HEK293 (cell line): Measurements from ENCODE around the gene SPTBN2.

Experiments
- CTCF ChIA-PET: fragments of 350-600 bp; formaldehyde crosslinking; extraction: SDS; loops from one replicate; lab custom pipeline; 2021; ENCODE audit warnings: antibody characterized with exemption; lab: Yijun Ruan, JAX
- POLR2A ChIA-PET: fragments of 300-600 bp; formaldehyde crosslinking; extraction: SDS; loops from one replicate; lab custom pipeline; 2020; ENCODE audit warnings: antibody characterized with exemption, inconsistent platforms; lab: Yijun Ruan, JAX
- H3K27ac ChIP-seq: fragments of 200-500 bp; sonication (Bioruptor generic); 2 replicates; pipeline ENCODE4 v1.5.1; 2014; ENCODE audit warnings: low read depth, low read length, control low read depth, inconsistent platforms; ENCODE audit errors: extremely low read depth
- H3K36me3 ChIP-seq, 2 experiments: fragments of 200-500 bp in 1 of 2; sonication (Bioruptor generic) in 1 of 2; 1 replicate in 1 of 2; 2 replicates in 1 of 2; pipeline ENCODE4 v1.5.1; 2014 to 2017; ENCODE audit warnings: inconsistent platforms in 2 of 2, low read length in 2 of 2; ENCODE audit not compliant: control insufficient read depth in 2 of 2, insufficient read depth in 1 of 2
- H3K4me1 ChIP-seq: fragments of 200-500 bp; sonication (Bioruptor generic); 2 replicates; pipeline ENCODE4 v1.5.1; 2014; ENCODE audit warnings: mild to moderate bottlenecking, low read length, inconsistent platforms; ENCODE audit not compliant: control insufficient read depth, insufficient read depth
- H3K4me3 ChIP-seq: 2 replicates; pipeline ENCODE4 v1.5.1; 2011; ENCODE audit warnings: low read depth, mild to moderate bottlenecking, control low read depth, low read length, moderate library complexity
- H3K9me3 ChIP-seq: fragments of 200-500 bp; sonication (Bioruptor generic); 2 replicates; pipeline ENCODE4 v1.5.1; 2014; ENCODE audit warnings: low read depth, low read length, inconsistent platforms; ENCODE audit not compliant: control insufficient read depth, insufficient read depth
- KLF9 ChIP-seq: fragments of 450-650 bp; formaldehyde crosslinking; IDR thresholded peaks from 2 replicates; pipeline ENCODE4 v1.5.1; 2016; ENCODE audit warnings: missing biosample characterization, missing genetic modification characterization, low read depth
- TSHZ1 ChIP-seq: fragments of 450-650 bp; formaldehyde crosslinking; IDR thresholded peaks from 2 replicates; pipeline ENCODE4 v1.5.1; 2016; ENCODE audit warnings: missing biosample characterization, missing genetic modification characterization, borderline replicate concordance
- ZFHX2 ChIP-seq: fragments of 450-650 bp; formaldehyde crosslinking; conservative IDR thresholded peaks from 2 replicates; pipeline ENCODE4 v1.5.1; 2016; ENCODE audit warnings: missing biosample characterization, missing genetic modification characterization
- ZNF138 ChIP-seq: fragments of 450-650 bp; formaldehyde crosslinking; IDR thresholded peaks from 2 replicates; pipeline ENCODE4 v1.5.1; 2016; ENCODE audit warnings: missing biosample characterization, missing genetic modification characterization, borderline replicate concordance
- ZNF148 ChIP-seq: fragments of 450-650 bp; formaldehyde crosslinking; IDR thresholded peaks from 2 replicates; pipeline ENCODE4 v1.5.0; 2017; ENCODE audit warnings: missing biosample characterization, missing genetic modification characterization, borderline replicate concordance
- ZNF292 ChIP-seq: fragments of 450-650 bp; formaldehyde crosslinking; IDR thresholded peaks from 2 replicates; pipeline ENCODE4 v1.5.1; 2016; ENCODE audit warnings: low read depth, missing biosample characterization, missing genetic modification characterization, borderline replicate concordance
- ZNF324 ChIP-seq: fragments of 450-650 bp; formaldehyde crosslinking; IDR thresholded peaks from 2 replicates; pipeline ENCODE4 v1.5.1; 2016; ENCODE audit warnings: missing biosample characterization, missing genetic modification characterization
- ZNF362 ChIP-seq: fragments of 450-650 bp; formaldehyde crosslinking; IDR thresholded peaks from 2 replicates; pipeline ENCODE4 v1.5.1; 2016; ENCODE audit warnings: missing biosample characterization, missing genetic modification characterization
- ZNF544 ChIP-seq: fragments of 450-650 bp; formaldehyde crosslinking; IDR thresholded peaks from 2 replicates; pipeline ENCODE4 v1.5.0; 2017; ENCODE audit warnings: missing biosample characterization, missing genetic modification characterization
- ZNF571 ChIP-seq: fragments of 450-650 bp; formaldehyde crosslinking; IDR thresholded peaks from 2 replicates; pipeline ENCODE4 v1.5.0; 2017; ENCODE audit warnings: missing biosample characterization, missing genetic modification characterization
- ZNF596 ChIP-seq: fragments of 450-650 bp; IDR thresholded peaks from 2 replicates; pipeline ENCODE4 v1.5.0; 2018; ENCODE audit warnings: missing biosample characterization, mild to moderate bottlenecking, missing genetic modification characterization, moderate library complexity
- ZNF623 ChIP-seq: fragments of 450-650 bp; formaldehyde crosslinking; IDR thresholded peaks from 2 replicates; pipeline ENCODE4 v1.5.1; 2016; ENCODE audit warnings: missing biosample characterization, missing genetic modification characterization
- ZNF76 ChIP-seq: fragments of 450-650 bp; formaldehyde crosslinking; IDR thresholded peaks from 2 replicates; pipeline ENCODE4; 2016; ENCODE audit warnings: low read depth, missing biosample characterization, missing genetic modification characterization, borderline replicate concordance
- ZSCAN30 ChIP-seq: fragments of 450-650 bp; IDR thresholded peaks from 2 replicates; pipeline ENCODE4 v1.5.1; 2018; ENCODE audit warnings: missing biosample characterization, mild to moderate bottlenecking, missing genetic modification characterization, moderate library complexity
- TF ChIP-seq, protein P1 (sequence below): fragments of 450-650 bp; formaldehyde crosslinking; IDR thresholded peaks from 2 replicates; pipeline ENCODE4 v1.5.1; 2017; ENCODE audit warnings: missing biosample characterization, missing genetic modification characterization
- TF ChIP-seq, protein P2 (sequence below): fragments of 450-650 bp; formaldehyde crosslinking; IDR thresholded peaks from 2 replicates; pipeline ENCODE4 v1.5.1; 2016; ENCODE audit warnings: missing biosample characterization, missing genetic modification characterization
- TF ChIP-seq, protein P3 (sequence below): fragments of 450-650 bp; formaldehyde crosslinking; IDR thresholded peaks from 2 replicates; pipeline ENCODE4 v1.5.1; 2016; ENCODE audit warnings: missing biosample characterization, missing genetic modification characterization, borderline replicate concordance
- TF ChIP-seq, protein P4 (sequence below): fragments of 450-650 bp; formaldehyde crosslinking; IDR thresholded peaks from 2 replicates; pipeline ENCODE4; 2016; ENCODE audit warnings: missing biosample characterization, missing genetic modification characterization

Gene SPTBN2

DNA sequence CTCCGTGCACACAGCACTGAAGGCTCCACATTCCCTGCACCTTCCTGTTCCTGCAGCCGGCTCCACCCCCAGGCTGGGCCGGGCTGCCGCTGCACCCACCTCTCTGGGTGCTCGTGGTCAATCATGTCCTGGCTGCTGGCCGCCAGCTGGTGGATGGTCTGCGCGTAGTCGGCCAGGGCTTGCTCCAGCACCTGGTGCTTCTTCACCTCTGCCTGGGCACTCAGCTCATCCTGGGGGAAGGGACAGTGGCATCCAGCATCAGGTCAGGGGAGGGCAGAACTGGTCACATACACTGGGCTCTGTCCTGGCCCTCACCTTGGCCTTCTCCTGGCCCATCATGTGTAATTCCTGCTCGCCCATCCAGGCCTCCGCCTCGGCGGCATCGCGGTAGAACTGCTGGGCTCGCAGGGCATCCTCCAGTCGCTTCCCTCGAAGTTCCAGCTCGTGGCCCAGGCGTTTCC lies 36.1 kb downstream of the SPTBN2 start:
- H3K27ac ChIP-seq = no peak overlapping the region
- no peak for TF ChIP-seq ZNF362 (tag by site-specific recombination)
- TF ChIP-seq ZNF138 = no peak
- no peak for TF ChIP-seq TSHZ1 (tag by site-specific recombination)
- no peak for TF ChIP-seq ZNF571
- TF ChIP-seq ZSCAN30 = no peak
- TF ChIP-seq ZNF544 (tag by site-specific recombination) = no peak
- no peak for TF ChIP-seq ZNF324
- TF ChIP-seq ZNF76 (tag by site-specific recombination) = no peak
- TF ChIP-seq ZNF292 (tag by site-specific recombination) = no peak
- no peak for TF ChIP-seq ZNF623 (tag by site-specific recombination)
- TF ChIP-seq, protein P1, sequence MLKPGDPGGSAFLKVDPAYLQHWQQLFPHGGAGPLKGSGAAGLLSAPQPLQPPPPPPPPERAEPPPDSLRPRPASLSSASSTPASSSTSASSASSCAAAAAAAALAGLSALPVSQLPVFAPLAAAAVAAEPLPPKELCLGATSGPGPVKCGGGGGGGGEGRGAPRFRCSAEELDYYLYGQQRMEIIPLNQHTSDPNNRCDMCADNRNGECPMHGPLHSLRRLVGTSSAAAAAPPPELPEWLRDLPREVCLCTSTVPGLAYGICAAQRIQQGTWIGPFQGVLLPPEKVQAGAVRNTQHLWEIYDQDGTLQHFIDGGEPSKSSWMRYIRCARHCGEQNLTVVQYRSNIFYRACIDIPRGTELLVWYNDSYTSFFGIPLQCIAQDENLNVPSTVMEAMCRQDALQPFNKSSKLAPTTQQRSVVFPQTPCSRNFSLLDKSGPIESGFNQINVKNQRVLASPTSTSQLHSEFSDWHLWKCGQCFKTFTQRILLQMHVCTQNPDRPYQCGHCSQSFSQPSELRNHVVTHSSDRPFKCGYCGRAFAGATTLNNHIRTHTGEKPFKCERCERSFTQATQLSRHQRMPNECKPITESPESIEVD = no peak
- TF ChIP-seq ZNF148 (tag by site-specific recombination) = no peak
- no peak for TF ChIP-seq KLF9
- TF ChIP-seq ZNF596 = no peak
- no peak for TF ChIP-seq ZFHX2 (tag by site-specific recombination)
- TF ChIP-seq, protein P2, sequence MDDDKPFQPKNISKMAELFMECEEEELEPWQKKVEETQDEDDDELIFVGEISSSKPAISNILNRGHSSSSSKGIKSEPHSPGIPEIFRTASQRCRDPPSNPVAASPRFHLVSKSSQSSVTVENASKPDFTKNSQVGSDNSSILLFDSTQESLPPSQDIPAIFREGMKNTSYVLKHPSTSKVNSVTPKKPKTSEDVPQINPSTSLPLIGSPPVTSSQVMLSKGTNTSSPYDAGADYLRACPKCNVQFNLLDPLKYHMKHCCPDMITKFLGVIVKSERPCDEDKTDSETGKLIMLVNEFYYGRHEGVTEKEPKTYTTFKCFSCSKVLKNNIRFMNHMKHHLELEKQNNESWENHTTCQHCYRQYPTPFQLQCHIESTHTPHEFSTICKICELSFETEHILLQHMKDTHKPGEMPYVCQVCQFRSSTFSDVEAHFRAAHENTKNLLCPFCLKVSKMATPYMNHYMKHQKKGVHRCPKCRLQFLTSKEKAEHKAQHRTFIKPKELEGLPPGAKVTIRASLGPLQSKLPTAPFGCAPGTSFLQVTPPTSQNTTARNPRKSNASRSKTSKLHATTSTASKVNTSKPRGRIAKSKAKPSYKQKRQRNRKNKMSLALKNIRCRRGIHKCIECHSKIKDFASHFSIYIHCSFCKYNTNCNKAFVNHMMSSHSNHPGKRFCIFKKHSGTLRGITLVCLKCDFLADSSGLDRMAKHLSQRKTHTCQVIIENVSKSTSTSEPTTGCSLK (tag by site-specific recombination) = no peak
- TF ChIP-seq, protein P3, sequence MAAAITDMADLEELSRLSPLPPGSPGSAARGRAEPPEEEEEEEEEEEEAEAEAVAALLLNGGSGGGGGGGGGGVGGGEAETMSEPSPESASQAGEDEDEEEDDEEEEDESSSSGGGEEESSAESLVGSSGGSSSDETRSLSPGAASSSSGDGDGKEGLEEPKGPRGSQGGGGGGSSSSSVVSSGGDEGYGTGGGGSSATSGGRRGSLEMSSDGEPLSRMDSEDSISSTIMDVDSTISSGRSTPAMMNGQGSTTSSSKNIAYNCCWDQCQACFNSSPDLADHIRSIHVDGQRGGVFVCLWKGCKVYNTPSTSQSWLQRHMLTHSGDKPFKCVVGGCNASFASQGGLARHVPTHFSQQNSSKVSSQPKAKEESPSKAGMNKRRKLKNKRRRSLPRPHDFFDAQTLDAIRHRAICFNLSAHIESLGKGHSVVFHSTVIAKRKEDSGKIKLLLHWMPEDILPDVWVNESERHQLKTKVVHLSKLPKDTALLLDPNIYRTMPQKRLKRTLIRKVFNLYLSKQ (tag by site-specific recombination) = no peak
- TF ChIP-seq, protein P4, sequence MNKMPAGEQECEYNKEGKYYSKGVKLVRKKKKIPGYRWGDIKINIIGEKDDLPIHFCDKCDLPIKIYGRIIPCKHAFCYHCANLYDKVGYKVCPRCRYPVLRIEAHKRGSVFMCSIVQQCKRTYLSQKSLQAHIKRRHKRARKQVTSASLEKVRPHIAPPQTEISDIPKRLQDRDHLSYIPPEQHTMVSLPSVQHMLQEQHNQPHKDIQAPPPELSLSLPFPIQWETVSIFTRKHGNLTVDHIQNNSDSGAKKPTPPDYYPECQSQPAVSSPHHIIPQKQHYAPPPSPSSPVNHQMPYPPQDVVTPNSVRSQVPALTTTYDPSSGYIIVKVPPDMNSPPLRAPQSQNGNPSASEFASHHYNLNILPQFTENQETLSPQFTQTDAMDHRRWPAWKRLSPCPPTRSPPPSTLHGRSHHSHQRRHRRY (tag by site-specific recombination) = no peak
- H3K36me3 ChIP-seq = peaks cover 0 to 82% of the 10 kb centered on the region in 2 experiments; a peak in 2 of 3 replicates
- H3K9me3 ChIP-seq = no peaks in the 10 kb centered on the region
- ChIA-PET CTCF (interaction anchor here (0.5 to 7.3 kb wide), 7 partner anchors 16 to 203 kb away, joined by 3 to 62 read pairs (median 3); no protein-coding TSS in a partner anchor), POLR2A (no interaction called here)
- H3K4me1 ChIP-seq = no peaks in the 10 kb centered on the region
- H3K4me3 ChIP-seq = no peak overlapping the region
